ENCODE results near the gene EMC8. TPM values are rescaled to one million over a fixed set of nuclear protein-coding genes. Genes with fewer than 3 reads are reported as not detected.

Gene EMC8
- total and polyA plus RNA-seq, 4 donors = 13.0 to 40.5 (median 31.8) TPM

GRCh38 chr16:85796599-85796998 is 2.7 kb downstream of the EMC8 start:
- Histone ChIP-seq H3K9me3 (ENCODE audit: control insufficient read depth, insufficient read depth, low read length) (no peaks in the 10 kb centered on the region), H3K4me1 (ENCODE audit: control insufficient read depth, insufficient read depth, low read length) (peaks cover 24% of the 10 kb centered on the region), H3K27ac (ENCODE audit: low read depth, low read length) (no peak overlapping the region), H3K4me3 (ENCODE audit: low read depth, low read length) (no peak overlapping the region), H3K36me3 (ENCODE audit: control insufficient read depth, insufficient read depth, low read length) (peaks cover 35% of the 10 kb centered on the region), H3K27me3 (ENCODE audit: control insufficient read depth, insufficient read depth, low read length) (no peaks in the 10 kb centered on the region)
- DNase-seq (ENCODE audit: low read depth in 4 of 6, low spot score in 6 of 6) = no peak
- 99% methylated on average over 5 of the region's 7 CpGs for WGBS (ENCODE audit: insufficient coverage)

DNA sequence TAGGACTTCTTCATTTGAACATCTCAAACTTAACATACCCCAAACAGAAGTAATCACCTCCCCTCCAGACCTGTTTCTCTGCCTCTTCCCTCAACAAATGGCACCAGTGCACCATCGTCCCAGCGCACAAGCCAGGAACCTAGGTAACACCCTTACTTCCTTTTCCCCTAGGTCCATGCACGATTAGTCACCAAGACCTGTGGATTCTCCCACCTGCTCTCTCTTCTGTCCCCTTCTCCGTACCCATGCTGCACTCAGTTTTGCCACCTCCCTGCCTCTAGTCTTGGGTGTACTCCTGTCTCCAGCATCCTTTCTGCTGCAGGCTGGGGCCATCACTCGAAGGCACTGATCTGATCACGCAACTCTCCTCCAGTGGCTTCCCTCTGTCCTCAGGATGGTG is 3.2 kb downstream of the EMC8 start:
- no peak overlapping the region for H3K27ac ChIP-seq (ENCODE audit: low read depth, low read length)
- DNase-seq (ENCODE audit: low read depth in 4 of 6, low spot score in 6 of 6) = no peak
- no peak overlapping the region for H3K4me3 ChIP-seq (ENCODE audit: low read depth, low read length)
- WGBS (ENCODE audit: insufficient coverage) = 92% methylated on average over 6 of the region's 6 CpGs
- no peaks in the 10 kb centered on the region for H3K9me3 ChIP-seq (ENCODE audit: control insufficient read depth, insufficient read depth, low read length)
- H3K4me1 ChIP-seq (ENCODE audit: control insufficient read depth, insufficient read depth, low read length) = peaks cover 24% of the 10 kb centered on the region
- no peaks in the 10 kb centered on the region for H3K27me3 ChIP-seq (ENCODE audit: control insufficient read depth, insufficient read depth, low read length)
- peaks cover 35% of the 10 kb centered on the region for H3K36me3 ChIP-seq (ENCODE audit: control insufficient read depth, insufficient read depth, low read length)

DNA sequence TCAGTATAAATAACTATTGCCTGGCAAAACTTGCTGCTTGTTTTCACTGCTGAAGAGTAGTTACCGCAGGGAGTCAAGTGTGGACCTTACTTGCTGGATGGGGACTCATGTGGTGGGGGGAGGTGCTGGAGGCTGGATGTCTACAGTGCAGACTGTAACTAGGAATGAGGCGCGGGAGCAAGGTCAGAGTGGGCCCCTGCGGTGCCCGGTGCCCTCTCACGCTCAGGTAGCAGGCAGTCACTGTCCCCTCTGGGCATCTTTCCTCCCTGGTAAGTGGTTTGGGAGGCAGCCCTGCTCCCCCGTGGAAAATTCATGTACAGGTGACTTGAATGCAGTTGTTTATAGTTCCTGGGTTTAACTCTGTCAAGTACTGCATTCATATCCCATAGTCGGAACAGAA is 4.6 kb downstream of the EMC8 start:
- no peaks in the 10 kb centered on the region for H3K27me3 ChIP-seq (ENCODE audit: control insufficient read depth, insufficient read depth, low read length)
- H3K4me3 ChIP-seq (ENCODE audit: low read depth, low read length) = no peak overlapping the region
- peaks cover 14% of the 10 kb centered on the region for H3K4me1 ChIP-seq (ENCODE audit: control insufficient read depth, insufficient read depth, low read length)
- no peak for DNase-seq (ENCODE audit: low read depth in 4 of 6, low spot score in 6 of 6)
- H3K36me3 ChIP-seq (ENCODE audit: control insufficient read depth, insufficient read depth, low read length) = peaks cover 40% of the 10 kb centered on the region
- no peaks in the 10 kb centered on the region for H3K9me3 ChIP-seq (ENCODE audit: control insufficient read depth, insufficient read depth, low read length)
- 94% methylated on average over 5 of the region's 8 CpGs for WGBS (ENCODE audit: insufficient coverage)
- no peak overlapping the region for H3K27ac ChIP-seq (ENCODE audit: low read depth, low read length)

DNA sequence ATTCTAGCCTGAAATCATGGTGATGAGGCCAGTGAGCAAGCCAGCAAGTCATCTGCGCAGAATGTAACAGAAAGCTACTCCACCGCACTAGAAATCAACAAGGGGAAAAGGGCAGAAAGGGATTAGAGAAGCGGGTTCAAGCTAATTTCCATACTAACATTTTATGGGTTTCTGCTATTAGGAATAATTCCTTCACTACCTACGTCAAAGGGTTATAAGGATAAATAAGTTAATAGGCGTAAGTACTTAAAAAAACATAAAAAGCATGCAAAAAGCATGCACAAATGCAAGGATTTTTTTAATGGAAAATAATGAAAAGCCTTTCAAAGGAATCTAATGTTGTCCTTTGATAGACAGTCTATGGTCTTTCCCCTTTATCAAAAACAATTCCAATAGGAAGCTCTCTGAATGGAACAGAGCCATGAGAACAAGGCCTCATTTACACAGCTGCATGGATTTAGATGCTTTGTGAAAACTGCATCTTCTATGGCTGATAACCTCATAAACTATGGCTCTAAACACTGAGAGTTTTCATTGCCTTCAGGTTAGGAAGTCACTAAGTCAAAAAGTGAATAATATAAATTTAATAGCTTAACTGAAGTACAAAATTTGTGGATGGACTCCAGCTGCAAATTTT is 5.6 kb downstream of the EMC8 start:
- Histone ChIP-seq H3K9me3 (ENCODE audit: control insufficient read depth, insufficient read depth, low read length) (no peaks in the 10 kb centered on the region), H3K27ac (ENCODE audit: low read depth, low read length) (no peak overlapping the region), H3K27me3 (ENCODE audit: control insufficient read depth, insufficient read depth, low read length) (no peaks in the 10 kb centered on the region), H3K36me3 (ENCODE audit: control insufficient read depth, insufficient read depth, low read length) (peaks cover 41% of the 10 kb centered on the region), H3K4me1 (ENCODE audit: control insufficient read depth, insufficient read depth, low read length) (peaks cover 13% of the 10 kb centered on the region), H3K4me3 (ENCODE audit: low read depth, low read length) (no peak overlapping the region)
- DNase-seq (ENCODE audit: low read depth in 4 of 6, low spot score in 6 of 6) = no peak
- WGBS (ENCODE audit: insufficient coverage) = no CpG with 5 or more reads among the region's 5 CpGs

DNA sequence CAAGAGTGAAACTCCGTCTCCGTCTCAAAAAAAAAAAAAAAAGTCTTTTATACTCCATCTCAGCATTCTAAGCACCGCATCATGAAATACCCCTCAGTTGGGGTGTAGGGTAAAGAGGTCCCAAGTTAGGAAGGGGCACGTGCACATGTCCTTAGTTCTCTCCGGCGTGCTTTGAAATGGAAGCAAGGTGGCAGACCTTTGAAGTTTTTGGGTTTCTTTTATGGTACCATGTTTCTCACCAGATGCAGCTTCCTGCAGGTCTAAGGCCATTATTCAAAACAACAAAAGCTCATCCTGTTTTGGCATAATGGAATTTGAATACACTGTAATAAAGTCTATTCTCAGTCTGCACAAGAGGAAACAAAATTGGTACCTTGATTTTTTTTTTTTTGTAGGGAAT is 9.6 kb downstream of the EMC8 start:
- 87% methylated on average over 3 of the region's 6 CpGs for WGBS (ENCODE audit: insufficient coverage)
- no peak for DNase-seq (ENCODE audit: low read depth in 4 of 6, low spot score in 6 of 6)
- H3K9me3 ChIP-seq (ENCODE audit: control insufficient read depth, insufficient read depth, low read length) = no peaks in the 10 kb centered on the region
- peaks cover 53% of the 10 kb centered on the region for H3K36me3 ChIP-seq (ENCODE audit: control insufficient read depth, insufficient read depth, low read length)
- no peak overlapping the region for H3K4me3 ChIP-seq (ENCODE audit: low read depth, low read length)
- H3K27me3 ChIP-seq (ENCODE audit: control insufficient read depth, insufficient read depth, low read length) = no peaks in the 10 kb centered on the region
- H3K4me1 ChIP-seq (ENCODE audit: control insufficient read depth, insufficient read depth, low read length) = no peaks in the 10 kb centered on the region
- H3K27ac ChIP-seq (ENCODE audit: low read depth, low read length) = no peak overlapping the region

- H3K27me3 ChIP-seq (ENCODE audit: control insufficient read depth, insufficient read depth, low read length) = no peaks in the 10 kb centered on the region
- peaks cover 1% of the 10 kb centered on the region for H3K4me1 ChIP-seq (ENCODE audit: control insufficient read depth, insufficient read depth, low read length)
- WGBS (ENCODE audit: insufficient coverage) = 96% methylated on average over 9 of the region's 11 CpGs
- no peak for DNase-seq (ENCODE audit: low read depth in 4 of 6, low spot score in 6 of 6)
- peaks cover 47% of the 10 kb centered on the region for H3K36me3 ChIP-seq (ENCODE audit: control insufficient read depth, insufficient read depth, low read length)
- no peaks in the 10 kb centered on the region for H3K9me3 ChIP-seq (ENCODE audit: control insufficient read depth, insufficient read depth, low read length)
- no peak overlapping the region for H3K27ac ChIP-seq (ENCODE audit: low read depth, low read length)
- no peak overlapping the region for H3K4me3 ChIP-seq (ENCODE audit: low read depth, low read length)
Observed at GRCh38 chr16:85788819-85789218, 10.5 kb downstream of the EMC8 start.

DNA sequence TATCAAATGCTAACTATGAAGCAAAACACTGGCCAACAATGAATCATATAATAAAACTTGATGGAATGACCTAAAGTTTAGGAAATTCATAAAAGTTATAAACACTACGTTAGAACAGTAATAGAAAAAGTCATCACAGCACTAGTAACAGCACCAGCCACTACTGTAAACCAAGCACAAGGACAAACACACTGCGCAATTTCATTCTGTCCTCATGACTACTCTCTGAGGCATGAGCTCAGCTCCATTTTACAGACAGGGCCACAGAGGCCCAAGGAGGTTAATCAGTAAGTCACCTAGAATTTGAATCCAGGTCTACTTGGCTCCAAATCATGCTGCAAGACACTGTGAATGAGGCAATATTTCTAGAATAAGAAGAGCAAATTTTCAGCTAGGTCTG is 13.4 kb downstream of the EMC8 start:
- 100% methylated on average over 2 of the region's 2 CpGs for WGBS (ENCODE audit: insufficient coverage)
- H3K27ac ChIP-seq (ENCODE audit: low read depth, low read length) = no peak overlapping the region
- no peaks in the 10 kb centered on the region for H3K9me3 ChIP-seq (ENCODE audit: control insufficient read depth, insufficient read depth, low read length)
- H3K36me3 ChIP-seq (ENCODE audit: control insufficient read depth, insufficient read depth, low read length) = peaks cover 48% of the 10 kb centered on the region
- no peaks in the 10 kb centered on the region for H3K27me3 ChIP-seq (ENCODE audit: control insufficient read depth, insufficient read depth, low read length)
- no peak for DNase-seq (ENCODE audit: low read depth in 4 of 6, low spot score in 6 of 6)
- no peak overlapping the region for H3K4me3 ChIP-seq (ENCODE audit: low read depth, low read length)
- H3K4me1 ChIP-seq (ENCODE audit: control insufficient read depth, insufficient read depth, low read length) = peaks cover 28% of the 10 kb centered on the region

GRCh38 chr16:85784813-85785212 is 14.5 kb downstream of the EMC8 start:
- Histone ChIP-seq H3K36me3 (ENCODE audit: control insufficient read depth, insufficient read depth, low read length) (peaks cover 54% of the 10 kb centered on the region), H3K4me3 (ENCODE audit: low read depth, low read length) (no peak overlapping the region), H3K27me3 (ENCODE audit: control insufficient read depth, insufficient read depth, low read length) (no peaks in the 10 kb centered on the region), H3K4me1 (ENCODE audit: control insufficient read depth, insufficient read depth, low read length) (peaks cover 28% of the 10 kb centered on the region), H3K9me3 (ENCODE audit: control insufficient read depth, insufficient read depth, low read length) (no peaks in the 10 kb centered on the region), H3K27ac (ENCODE audit: low read depth, low read length) (no peak overlapping the region)
- no peak for DNase-seq (ENCODE audit: low read depth in 4 of 6, low spot score in 6 of 6)
- no CpG with 5 or more reads among the region's 2 CpGs for WGBS (ENCODE audit: insufficient coverage)

DNA sequence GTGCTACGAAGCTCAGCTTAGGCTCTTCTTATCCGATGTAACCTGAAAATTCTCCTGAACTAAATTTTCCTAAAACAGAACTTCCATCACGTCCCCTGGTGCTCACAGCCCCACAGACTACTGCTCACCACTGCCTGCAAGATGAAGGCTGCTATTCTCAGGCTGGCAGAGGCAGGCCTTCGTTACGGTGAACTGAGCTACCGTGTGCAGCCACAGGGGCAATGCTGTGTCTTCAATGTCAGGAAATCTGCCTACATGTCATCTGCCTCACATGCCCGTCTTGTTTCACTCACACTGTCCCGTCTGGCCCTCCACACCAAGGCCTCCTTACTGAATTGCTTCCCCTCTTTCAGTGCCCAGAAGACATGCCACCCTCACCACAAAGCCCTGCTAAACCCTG is 15.9 kb downstream of the EMC8 start:
- DNase-seq (ENCODE audit: low read depth in 4 of 6, low spot score in 6 of 6) = no peak
- no peaks in the 10 kb centered on the region for H3K27me3 ChIP-seq (ENCODE audit: control insufficient read depth, insufficient read depth, low read length)
- no peaks in the 10 kb centered on the region for H3K9me3 ChIP-seq (ENCODE audit: control insufficient read depth, insufficient read depth, low read length)
- no peak overlapping the region for H3K4me3 ChIP-seq (ENCODE audit: low read depth, low read length)
- H3K27ac ChIP-seq (ENCODE audit: low read depth, low read length) = no peak overlapping the region
- WGBS (ENCODE audit: insufficient coverage) = 84% methylated on average over 8 of the region's 8 CpGs
- H3K36me3 ChIP-seq (ENCODE audit: control insufficient read depth, insufficient read depth, low read length) = peaks cover 58% of the 10 kb centered on the region
- peaks cover 28% of the 10 kb centered on the region for H3K4me1 ChIP-seq (ENCODE audit: control insufficient read depth, insufficient read depth, low read length)

DNA sequence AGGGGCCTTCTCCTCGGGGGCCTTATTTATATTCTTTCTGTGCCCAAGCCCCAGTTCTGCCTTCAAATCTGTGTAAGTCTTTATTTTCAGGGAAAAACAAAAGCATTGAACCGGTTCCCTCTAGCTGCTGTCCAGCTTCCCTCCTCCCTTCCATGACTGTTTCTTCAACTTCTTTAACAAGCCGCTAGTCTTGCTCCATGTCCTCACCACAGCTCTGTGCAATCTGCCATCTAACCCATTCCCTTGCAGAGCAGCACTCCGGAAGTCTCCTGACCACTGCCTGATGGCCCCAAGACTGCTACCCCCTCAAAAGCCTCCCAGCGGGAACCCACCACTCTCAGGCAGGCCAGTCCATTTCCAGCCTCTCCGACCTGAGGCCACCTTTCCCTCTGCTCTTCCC is 16.9 kb downstream of the EMC8 start:
- H3K27me3 ChIP-seq (ENCODE audit: control insufficient read depth, insufficient read depth, low read length) = no peaks in the 10 kb centered on the region
- peaks cover 58% of the 10 kb centered on the region for H3K36me3 ChIP-seq (ENCODE audit: control insufficient read depth, insufficient read depth, low read length)
- no peaks in the 10 kb centered on the region for H3K9me3 ChIP-seq (ENCODE audit: control insufficient read depth, insufficient read depth, low read length)
- peak overlapping the region; percentile 70 for H3K27ac ChIP-seq (ENCODE audit: low read depth, low read length)
- WGBS (ENCODE audit: insufficient coverage) = 58% methylated on average over 5 of the region's 6 CpGs
- peaks cover 28% of the 10 kb centered on the region for H3K4me1 ChIP-seq (ENCODE audit: control insufficient read depth, insufficient read depth, low read length)
- no peak overlapping the region for H3K4me3 ChIP-seq (ENCODE audit: low read depth, low read length)
- peak in 2 of 6 donors; percentile 33 to 53 for DNase-seq (ENCODE audit: low read depth in 4 of 6, low spot score in 6 of 6)

Measured in spinal cord (tissue), 10 donors.